Body of pancreas (tissue), 4 donors: ENCODE measurements around the gene CENPQ. TPM values are rescaled to one million over a fixed set of nuclear protein-coding genes. Genes with fewer than 3 reads are reported as not detected.

Experiments
- ATAC-seq: fragments of 150-250 bp; one replicate; pipeline ENCODE4 v1.9.1; 2016
- DNase-seq, 4 donors: peaks; one replicate each; pipeline ENCODE4 v3.0.0-alpha.2; 2019
- H3K27ac ChIP-seq, 4 donors: fragments of 200-600 bp; sonication (generic); 1 replicate in 3 of 4; 2 replicates in 1 of 4; pipeline versions ENCODE4 v1.5.1 to v1.6.1; 2016 to 2019; ENCODE audit warnings: mild to moderate bottlenecking in 1 of 4, mixed read lengths in 1 of 4, moderate library complexity in 1 of 4
- H3K27me3 ChIP-seq, 2 donors: fragments of 200-600 bp; sonication (generic); one replicate each; pipeline ENCODE4 v1.6.0; 2016; ENCODE audit warnings: mild to moderate bottlenecking in 1 of 2
- H3K36me3 ChIP-seq, 2 donors: fragments of 200-600 bp; sonication (generic); replicated peaks in 1 of 2; 2 replicates each; pipeline ENCODE4 v1.5.1; 2016; ENCODE audit warnings: low read depth in 2 of 2; ENCODE audit not compliant: insufficient read depth in 1 of 2
- H3K4me1 ChIP-seq: fragments of 200-600 bp; sonication (generic); one replicate; pipeline ENCODE4 v1.6.0; 2016
- H3K4me3 ChIP-seq, 2 donors: fragments of 200-600 bp; sonication (generic); 1 replicate in 1 of 2; 2 replicates in 1 of 2; pipeline ENCODE4 v1.5.1; 2016 to 2019
- H3K9me3 ChIP-seq, 3 donors: fragments of 200-600 bp; sonication (generic); 1 replicate in 2 of 3; 2 replicates in 1 of 3; pipeline ENCODE4 v1.5.1; 2016
- POLR2A ChIP-seq, 3 donors: fragments of 450-650 bp; IDR thresholded peaks; one replicate each; pipeline ENCODE4 v1.6.1; 2016; ENCODE audit warnings: antibody characterized with exemption in 3 of 3, mild to moderate bottlenecking in 2 of 3
- WGBS, 2 donors: methylation state at CpG; one replicate each; pipeline ENCODE4 v1.1.5; 2017; 5-methylcytosine and 5-hydroxymethylcytosine counted together
- intact Hi-C: fragments of 100-400 bp; cut with DNase I; formaldehyde crosslinking; loops from one replicate; pipeline ENCODE4 v1.15.1; 2023
- total RNA-seq, 2 donors: library from RNA; depleted of rRNA; stranded (reverse); fragments of >200 nt; gene quantifications; one replicate each; pipeline ENCODE4 v1.1.0, GENCODE V29; 2016
- TF ChIP-seq, protein P1 (sequence below), 7 experiments: fragments of 450-650 bp in 4 of 7; fragments of 200-600 bp in 3 of 7; sonication (generic) in 3 of 7; IDR thresholded peaks; one replicate each; pipeline ENCODE4 v1.5.1; 2016 to 2019; ENCODE audit warnings: antibody characterized with exemption in 7 of 7

The CENPQ gene
- total RNA-seq, 2 donors from 2014 or later: 0.66 to 1.8 TPM

DNA sequence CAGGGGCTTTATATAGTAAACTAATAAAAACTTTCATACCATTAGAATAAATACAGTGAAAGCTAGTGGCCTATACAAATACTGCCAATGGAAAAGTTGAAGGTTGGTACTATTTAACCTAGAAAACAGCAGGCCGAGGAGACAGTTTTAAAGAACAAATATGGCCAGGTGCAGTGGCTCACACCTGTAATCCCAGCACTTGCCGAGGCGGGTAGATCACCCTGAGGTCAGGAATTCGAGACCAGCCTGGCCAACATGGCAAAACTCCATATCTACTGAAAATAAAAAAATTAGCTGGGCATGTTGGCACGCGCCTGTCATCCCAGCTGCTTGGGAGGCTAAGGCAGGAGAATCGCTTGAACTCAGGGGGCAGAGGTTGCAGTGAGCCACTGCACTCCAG, 61.4 kb downstream of the CENPQ start:
- Histone ChIP-seq H3K27me3 (no peaks in the 10 kb centered on the region), H3K9me3 (no peaks in the 10 kb centered on the region), H3K4me3 (no peak overlapping the region), H3K27ac (peak overlapping the region in 1 of 4 donors; percentile 72), H3K36me3 (no peaks in the 10 kb centered on the region), H3K4me1 (peaks cover 36% of the 10 kb centered on the region)
- peak; percentile 75 for ATAC-seq
- intact Hi-C loops: no loop called here
- TF ChIP-seq POLR2A (IDR thresholded peaks at IDR 0.05): no peak
- TF ChIP-seq, protein P1, sequence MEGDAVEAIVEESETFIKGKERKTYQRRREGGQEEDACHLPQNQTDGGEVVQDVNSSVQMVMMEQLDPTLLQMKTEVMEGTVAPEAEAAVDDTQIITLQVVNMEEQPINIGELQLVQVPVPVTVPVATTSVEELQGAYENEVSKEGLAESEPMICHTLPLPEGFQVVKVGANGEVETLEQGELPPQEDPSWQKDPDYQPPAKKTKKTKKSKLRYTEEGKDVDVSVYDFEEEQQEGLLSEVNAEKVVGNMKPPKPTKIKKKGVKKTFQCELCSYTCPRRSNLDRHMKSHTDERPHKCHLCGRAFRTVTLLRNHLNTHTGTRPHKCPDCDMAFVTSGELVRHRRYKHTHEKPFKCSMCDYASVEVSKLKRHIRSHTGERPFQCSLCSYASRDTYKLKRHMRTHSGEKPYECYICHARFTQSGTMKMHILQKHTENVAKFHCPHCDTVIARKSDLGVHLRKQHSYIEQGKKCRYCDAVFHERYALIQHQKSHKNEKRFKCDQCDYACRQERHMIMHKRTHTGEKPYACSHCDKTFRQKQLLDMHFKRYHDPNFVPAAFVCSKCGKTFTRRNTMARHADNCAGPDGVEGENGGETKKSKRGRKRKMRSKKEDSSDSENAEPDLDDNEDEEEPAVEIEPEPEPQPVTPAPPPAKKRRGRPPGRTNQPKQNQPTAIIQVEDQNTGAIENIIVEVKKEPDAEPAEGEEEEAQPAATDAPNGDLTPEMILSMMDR (IDR thresholded peaks at IDR 0.05): peak in 1 of 7 experiments; percentile 7
- WGBS, 2 donors: 41% methylated on average over 7 of the region's 7 CpGs
- peak; percentile 62 to 78 (median 68) for DNase-seq

DNA sequence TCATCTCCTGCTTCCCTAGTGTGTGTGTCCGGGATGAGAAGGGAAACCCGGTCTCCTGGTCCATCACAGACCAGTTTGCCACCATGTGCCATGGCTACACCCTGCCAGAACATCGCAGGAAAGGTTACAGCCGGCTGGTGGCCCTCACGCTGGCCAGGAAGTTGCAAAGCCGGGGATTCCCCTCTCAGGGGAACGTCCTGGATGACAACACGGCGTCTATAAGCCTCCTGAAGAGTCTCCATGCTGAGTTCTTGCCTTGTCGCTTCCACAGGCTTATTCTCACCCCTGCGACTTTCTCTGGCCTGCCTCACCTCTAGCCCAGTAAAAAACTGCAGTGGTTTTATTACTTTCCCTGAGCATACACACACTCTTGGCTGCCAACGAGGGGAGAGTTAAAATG, 63.4 kb downstream of the CENPQ start:
- H3K4me3 ChIP-seq: no peak overlapping the region
- H3K36me3 ChIP-seq: no peaks in the 10 kb centered on the region
- H3K4me1 ChIP-seq: peaks cover 36% of the 10 kb centered on the region
- intact Hi-C loops: loop anchor here (5.0 kb wide), 1 partner anchor 86 kb away; no protein-coding TSS in a partner anchor
- no peaks in the 10 kb centered on the region for H3K9me3 ChIP-seq
- H3K27ac ChIP-seq: no peak overlapping the region
- TF ChIP-seq, protein P1 (IDR thresholded peaks at IDR 0.05): no peak
- no peak for TF ChIP-seq POLR2A (IDR thresholded peaks at IDR 0.05)
- no peaks in the 10 kb centered on the region for H3K27me3 ChIP-seq
- WGBS, 2 donors: 73 to 94% methylated on average over 12 of the region's 12 CpGs
- ATAC-seq (no peak), DNase-seq (no peak)

DNA sequence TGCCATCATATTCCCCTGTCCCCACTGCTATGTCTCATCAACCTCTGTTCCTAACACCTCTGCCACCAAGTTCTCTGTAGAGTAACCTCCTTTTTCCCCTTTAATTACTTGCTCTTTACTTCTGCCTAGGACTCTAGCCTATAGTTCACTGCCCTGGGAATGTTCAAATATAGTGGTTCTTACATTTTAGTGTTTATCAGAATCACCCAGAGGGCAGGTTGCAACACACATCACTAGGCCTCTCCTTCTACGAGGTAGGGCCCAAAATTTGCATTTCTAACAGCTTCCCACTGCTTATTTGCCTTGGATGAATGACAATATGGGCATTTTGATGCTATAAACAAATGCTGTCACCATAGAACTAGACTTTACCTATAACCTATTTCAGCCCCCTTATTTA, 64.2 kb downstream of the CENPQ start:
- Histone ChIP-seq H3K27ac (no peak overlapping the region), H3K4me1 (peaks cover 29% of the 10 kb centered on the region), H3K4me3 (no peak overlapping the region), H3K27me3 (no peaks in the 10 kb centered on the region), H3K36me3 (no peaks in the 10 kb centered on the region), H3K9me3 (no peaks in the 10 kb centered on the region)
- TF ChIP-seq, protein P1 (IDR thresholded peaks at IDR 0.05): no peak
- no peak for TF ChIP-seq POLR2A (IDR thresholded peaks at IDR 0.05)
- intact Hi-C loops: loop anchor here (5.0 kb wide), 1 partner anchor 85 kb away; no protein-coding TSS in a partner anchor
- 43 to 53% methylated on average over 1 of the region's 1 CpG for WGBS, 2 donors
- DNase-seq (no peak), ATAC-seq (no peak)

DNA sequence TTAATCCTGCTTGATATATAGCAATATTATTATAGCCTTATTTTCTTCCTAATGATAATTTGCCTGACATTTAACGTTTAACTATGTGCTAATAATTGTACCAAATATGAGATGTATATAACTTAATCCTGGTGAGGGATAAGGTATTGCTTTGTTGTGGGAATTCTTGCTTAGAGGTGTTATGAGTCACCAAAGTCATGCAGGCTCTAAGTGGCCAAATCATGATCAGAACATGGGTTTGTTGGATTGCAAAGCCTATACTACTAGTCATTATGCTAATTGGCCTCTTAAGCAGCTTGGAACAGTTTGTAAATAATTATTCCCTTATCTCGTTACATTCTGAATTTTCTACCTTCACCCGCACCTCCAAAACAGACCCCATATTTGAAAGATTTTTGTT, 65.4 kb downstream of the CENPQ start:
- no peak for ATAC-seq
- 61 to 62% methylated on average over 3 of the region's 3 CpGs for WGBS, 2 donors
- Histone ChIP-seq H3K4me1 (peaks cover 16% of the 10 kb centered on the region), H3K27me3 (no peaks in the 10 kb centered on the region), H3K36me3 (no peaks in the 10 kb centered on the region), H3K27ac (no peak overlapping the region), H3K4me3 (no peak overlapping the region), H3K9me3 (no peaks in the 10 kb centered on the region)
- intact Hi-C loops: loop anchor here (5.0 kb wide), 1 partner anchor 84 kb away; no protein-coding TSS in a partner anchor
- no peak for DNase-seq
- TF ChIP-seq POLR2A (IDR thresholded peaks at IDR 0.05): no peak
- TF ChIP-seq, protein P1 (IDR thresholded peaks at IDR 0.05): no peak

DNA sequence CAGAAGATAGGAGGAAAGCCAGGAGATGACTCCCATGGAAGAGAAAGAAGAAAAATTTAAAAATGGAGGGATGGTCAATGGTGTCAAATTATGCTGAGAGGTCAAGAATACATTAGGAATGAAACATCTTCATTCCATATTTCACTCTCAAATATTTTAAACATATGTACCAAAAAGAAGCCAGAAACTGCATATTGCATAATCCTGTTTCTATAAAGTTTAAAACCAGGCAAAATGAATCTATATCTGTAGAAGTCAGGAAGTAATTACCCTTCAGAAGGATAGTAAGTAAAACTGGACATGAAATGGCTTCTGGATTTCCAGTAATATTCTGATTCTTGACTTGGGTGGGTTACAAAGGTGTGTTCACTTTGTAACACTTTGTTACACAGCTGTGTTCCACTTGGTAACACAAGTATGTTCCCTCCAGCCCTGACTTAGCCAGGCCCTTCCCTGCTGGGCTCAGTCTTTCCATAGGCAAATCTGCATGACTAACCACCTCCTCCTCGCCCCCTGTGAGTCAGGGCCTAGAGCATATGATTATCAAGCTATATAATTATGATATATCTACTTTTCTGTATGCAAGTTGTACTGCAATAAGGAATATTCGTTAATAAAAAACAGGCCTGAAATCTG, 67.1 kb downstream of the CENPQ start:
- intact Hi-C loops: no loop called here

More for the DNA sequence above, 67.1 kb downstream of the CENPQ start:
- no peak for DNase-seq
- H3K36me3 ChIP-seq: no peaks in the 10 kb centered on the region
- H3K9me3 ChIP-seq: no peaks in the 10 kb centered on the region
- no peak for ATAC-seq
- H3K27ac ChIP-seq: no peak overlapping the region
- TF ChIP-seq, protein P1 (IDR thresholded peaks at IDR 0.05): no peak
- no peak for TF ChIP-seq POLR2A (IDR thresholded peaks at IDR 0.05)
- H3K4me3 ChIP-seq: no peak overlapping the region
- no peaks in the 10 kb centered on the region for H3K4me1 ChIP-seq
- H3K27me3 ChIP-seq: no peaks in the 10 kb centered on the region
- 76 to 84% methylated on average over 2 of the region's 2 CpGs for WGBS, 2 donors
